ENCODE data around the gene CHSY1. TPM values are rescaled to one million over a fixed set of nuclear protein-coding genes. Genes with fewer than 3 reads are reported as not detected.

Gene CHSY1
- total and polyA plus RNA-seq, 2 donors (not counting 1 experiment from before 2014, with no cell fraction given) = 4.7 to 20.3 TPM

- TF ChIP-seq EZH2 (IDR thresholded peaks at IDR 0.05; ENCODE audit: borderline replicate concordance, insufficient read depth, low read depth, low read length, poor library complexity, severe bottlenecking) (no peak), CTCF (IDR thresholded peaks at IDR 0.05) (no peak)
- H3K79me2 ChIP-seq (ENCODE audit: control insufficient read depth, insufficient read depth, low read length) = peaks cover 88% of the 10 kb centered on the region
- H3K27ac Mint-ChIP-seq = no peak overlapping the region
Measured at GRCh38 chr15:101220060-101220459, 31.8 kb downstream of the CHSY1 start.

GRCh38 chr15:101219441-101219840, 32.4 kb downstream of the CHSY1 start:
- intact Hi-C loops (cut with micrococcal nuclease) = no loop called here
- peaks cover 31% of the 10 kb centered on the region for H3K4me1 Mint-ChIP-seq
- H3K4me2 ChIP-seq (replicated peaks; ENCODE audit: low read depth, low read length, poor library complexity, severe bottlenecking) = no peak overlapping the region

More at GRCh38 chr15:101220060-101220459, 31.8 kb downstream of the CHSY1 start:
- Histone ChIP-seq H3K9ac (ENCODE audit: low read length) (no peak overlapping the region), H3K9me3 (ENCODE audit: control extremely low read depth in 1 of 3, control insufficient read depth in 2 of 3, insufficient read depth in 1 of 3, low read length in 2 of 3) (no peaks in the 10 kb centered on the region), H4K20me1 (ENCODE audit: control insufficient read depth, insufficient read depth, low read length, poor library complexity, severe bottlenecking) (peaks cover 55% of the 10 kb centered on the region), H2AFZ (ENCODE audit: insufficient read depth, low read depth, low read length, poor library complexity, severe bottlenecking) (no peak overlapping the region), H3K36me3 (replicated peaks in 1 of 2; ENCODE audit: control extremely low read depth in 1 of 2, control insufficient read depth in 1 of 2, extremely low read depth in 1 of 2, insufficient read depth in 2 of 2, low read length in 1 of 2) (peaks cover 0 to 11% of the 10 kb centered on the region in 2 experiments), H3K27me3 (replicated peaks in 1 of 4; ENCODE audit: control extremely low read depth in 1 of 4, control insufficient read depth in 3 of 4, insufficient read depth in 4 of 4, low read length in 3 of 4) (no peaks in the 10 kb centered on the region), H3K4me3 (ENCODE audit: control extremely low read depth in 1 of 5, extremely low read depth in 1 of 5, insufficient read depth in 1 of 5, low read depth in 2 of 5, low read length in 4 of 5) (no peak overlapping the region), H3K4me1 (ENCODE audit: control insufficient read depth in 2 of 2, insufficient read depth in 2 of 2, low read length in 2 of 2) (no peaks in the 10 kb centered on the region), H3K4me2 (replicated peaks; ENCODE audit: low read depth, low read length, poor library complexity, severe bottlenecking) (no peak overlapping the region), H3K27ac (ENCODE audit: low read length in 2 of 2) (no peak overlapping the region)
- Mint-ChIP-seq H3K27me3 (no peaks in the 10 kb centered on the region), H3K9me3 (ENCODE audit: insufficient read depth) (no peaks in the 10 kb centered on the region), H3K4me3 (no peak overlapping the region), H3K4me1 (peaks cover 33% of the 10 kb centered on the region)
- intact Hi-C loops (cut with micrococcal nuclease) = no loop called here
- ChIA-PET POLR2A (no interaction called here), CTCF (interaction anchor here (1.1 kb wide), 1 partner anchor 94 kb away, joined by 3 read pairs; no protein-coding TSS in a partner anchor)
- DNase-seq = no peak
- 100% methylated on average over 2 of the region's 2 CpGs for WGBS (ENCODE audit: insufficient coverage)
- no peak for ATAC-seq (ENCODE audit: low read depth)

More at GRCh38 chr15:101219441-101219840, 32.4 kb downstream of the CHSY1 start:
- Histone ChIP-seq H4K20me1 (ENCODE audit: control insufficient read depth, insufficient read depth, low read length, poor library complexity, severe bottlenecking) (peaks cover 49% of the 10 kb centered on the region), H3K27ac (ENCODE audit: low read length in 2 of 2) (no peak overlapping the region), H3K4me1 (ENCODE audit: control insufficient read depth in 2 of 2, insufficient read depth in 2 of 2, low read length in 2 of 2) (no peaks in the 10 kb centered on the region), H3K9ac (ENCODE audit: low read length) (no peak overlapping the region), H3K79me2 (ENCODE audit: control insufficient read depth, insufficient read depth, low read length) (peaks cover 88% of the 10 kb centered on the region), H3K27me3 (replicated peaks in 1 of 4; ENCODE audit: control extremely low read depth in 1 of 4, control insufficient read depth in 3 of 4, insufficient read depth in 4 of 4, low read length in 3 of 4) (no peaks in the 10 kb centered on the region), H3K4me3 (ENCODE audit: control extremely low read depth in 1 of 5, extremely low read depth in 1 of 5, insufficient read depth in 1 of 5, low read depth in 2 of 5, low read length in 4 of 5) (no peak overlapping the region), H3K36me3 (replicated peaks in 1 of 2; ENCODE audit: control extremely low read depth in 1 of 2, control insufficient read depth in 1 of 2, extremely low read depth in 1 of 2, insufficient read depth in 2 of 2, low read length in 1 of 2) (peaks cover 0 to 9% of the 10 kb centered on the region in 2 experiments), H2AFZ (ENCODE audit: insufficient read depth, low read depth, low read length, poor library complexity, severe bottlenecking) (no peak overlapping the region), H3K9me3 (ENCODE audit: control extremely low read depth in 1 of 3, control insufficient read depth in 2 of 3, insufficient read depth in 1 of 3, low read length in 2 of 3) (no peaks in the 10 kb centered on the region)
- TF ChIP-seq EZH2 (IDR thresholded peaks at IDR 0.05; ENCODE audit: borderline replicate concordance, insufficient read depth, low read depth, low read length, poor library complexity, severe bottlenecking) = no peak
- no peak for TF ChIP-seq CTCF (IDR thresholded peaks at IDR 0.05)
- ChIA-PET CTCF (no interaction called here), POLR2A (no interaction called here)
- no peak overlapping the region for H3K27ac Mint-ChIP-seq
- no peak overlapping the region for H3K4me3 Mint-ChIP-seq
- no peak for ATAC-seq (ENCODE audit: low read depth)
- no peaks in the 10 kb centered on the region for H3K27me3 Mint-ChIP-seq
- no peak for DNase-seq
- no peaks in the 10 kb centered on the region for H3K9me3 Mint-ChIP-seq (ENCODE audit: insufficient read depth)
- WGBS (ENCODE audit: insufficient coverage) = 100% methylated on average over 1 of the region's 6 CpGs
